MM.1S (cell line): ENCODE measurements around the gene TM9SF4.

ENCODE experiments used
- DNase-seq: peaks from one replicate; pipeline ENCODE4 v3.0.0-alpha.2; 2015
- H2AFZ ChIP-seq: fragments of 300-600 bp; sonication (generic); 2 replicates; pipeline ENCODE4 v1.6.0; 2016; ENCODE audit warnings: antibody characterized with exemption, low read length
- H3F3A ChIP-seq: fragments of 300-600 bp; sonication (generic); 2 replicates; pipeline ENCODE4 v1.6.1; 2016; ENCODE audit warnings: mild to moderate bottlenecking, antibody characterized with exemption, low read length, moderate library complexity, mixed read lengths; ENCODE audit not compliant: insufficient read depth
- H3K27ac ChIP-seq: fragments of 300-600 bp; sonication (generic); 2 replicates; pipeline ENCODE4 v1.5.1; 2016; ENCODE audit warnings: mild to moderate bottlenecking, low read length
- H3K27me3 ChIP-seq: fragments of 300-600 bp; sonication (generic); replicated peaks from 2 replicates; pipeline ENCODE4 v1.6.0; 2016; ENCODE audit warnings: low read length; ENCODE audit not compliant: insufficient read depth
- H3K36me3 ChIP-seq: fragments of 300-600 bp; sonication (generic); replicated peaks from 2 replicates; pipeline ENCODE4 v1.6.1; 2016; ENCODE audit warnings: mild to moderate bottlenecking, low read length, mixed read lengths; ENCODE audit not compliant: insufficient read depth
- H3K4me1 ChIP-seq: fragments of 300-600 bp; sonication (generic); 2 replicates; pipeline ENCODE4 v1.6.1; 2016; ENCODE audit warnings: low read length, mixed read lengths
- H3K4me2 ChIP-seq: fragments of 300-600 bp; sonication (generic); 2 replicates; pipeline ENCODE4 v1.6.0; 2016; ENCODE audit warnings: low read depth, low read length
- H3K4me3 ChIP-seq: fragments of 300-600 bp; sonication (generic); 2 replicates; pipeline ENCODE4 v1.5.1; 2016; ENCODE audit warnings: low read length, mixed read lengths
- H3K79me2 ChIP-seq: fragments of 300-600 bp; sonication (generic); 2 replicates; pipeline ENCODE4 v1.6.1; 2016; ENCODE audit warnings: mixed run types, low read length, mixed read lengths
- H3K9ac ChIP-seq: fragments of 300-600 bp; sonication (generic); 2 replicates; pipeline ENCODE4 v1.6.1; 2016; ENCODE audit warnings: low read length, mixed read lengths
- H3K9me2 ChIP-seq: fragments of 300-600 bp; sonication (generic); replicated peaks from 2 replicates; pipeline ENCODE4 v1.6.1; 2016; ENCODE audit warnings: mild to moderate bottlenecking, low read length, mixed read lengths; ENCODE audit not compliant: insufficient read depth
- H3K9me3 ChIP-seq: fragments of 300-600 bp; sonication (generic); replicated peaks from 2 replicates; pipeline ENCODE4 v1.6.1; 2016; ENCODE audit warnings: mild to moderate bottlenecking, low read length, mixed read lengths; ENCODE audit not compliant: insufficient read depth
- H4K20me1 ChIP-seq: fragments of 300-600 bp; sonication (generic); 2 replicates; pipeline ENCODE4 v1.6.1; 2016; ENCODE audit warnings: mild to moderate bottlenecking, low read length, moderate library complexity, mixed read lengths; ENCODE audit not compliant: insufficient read depth
- CTCF ChIP-seq: fragments of 300-600 bp; sonication (generic); IDR thresholded peaks from 2 replicates; pipeline ENCODE4 v1.5.1; 2016; ENCODE audit warnings: antibody characterized with exemption, low read length, mixed read lengths
- EZH2 ChIP-seq: fragments of 300-600 bp; sonication (generic); optimal IDR thresholded peaks from 2 replicates; pipeline ENCODE3; 2017; ENCODE audit warnings: low read depth, mild to moderate bottlenecking, antibody characterized with exemption, low read length, mixed read lengths
- EZH2phosphoT487 ChIP-seq: fragments of 300-600 bp; sonication (generic); IDR thresholded peaks from 2 replicates; pipeline ENCODE4 v1.6.1; 2018; ENCODE audit warnings: antibody characterized with exemption, low read length

Gene TM9SF4

DNA sequence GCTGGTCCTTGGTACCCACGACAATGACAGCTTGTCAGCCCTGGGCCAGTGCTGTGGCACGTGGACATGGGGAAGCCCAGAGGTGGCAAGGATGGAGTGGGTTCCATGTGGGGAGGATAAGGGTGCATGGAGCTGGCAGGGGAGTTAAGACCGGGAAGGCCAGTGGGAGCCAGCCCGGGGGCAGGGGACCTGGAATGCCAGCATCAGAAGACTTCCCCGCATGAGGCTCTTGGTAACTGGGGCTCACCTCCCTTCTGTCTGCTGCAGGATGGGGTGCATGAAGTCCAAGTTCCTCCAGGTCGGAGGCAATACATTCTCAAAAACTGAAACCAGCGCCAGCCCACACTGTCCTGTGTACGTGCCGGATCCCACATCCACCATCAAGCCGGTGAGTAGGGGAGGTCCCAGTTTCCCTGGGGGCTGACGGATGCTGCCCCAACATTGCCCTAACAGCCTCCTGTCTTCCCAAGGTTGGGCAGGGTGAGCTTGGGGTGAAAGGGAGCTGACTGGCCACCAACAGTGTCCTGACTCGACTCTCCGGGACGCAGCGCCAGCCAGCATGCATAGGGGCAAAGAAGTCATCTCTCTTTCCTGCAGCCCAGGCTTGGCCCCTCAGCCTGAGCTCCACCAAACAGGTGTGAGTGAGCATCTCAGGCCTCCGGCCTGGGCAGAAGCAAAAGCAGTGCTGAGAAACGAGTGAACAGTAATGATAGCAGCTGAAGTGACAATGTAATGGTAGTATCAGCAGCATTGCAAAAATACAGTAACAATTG, 37.9 kb upstream of the TM9SF4 start:
- no peak overlapping the region for H3K27ac ChIP-seq
- DNase-seq = no peak
- H3K4me1 ChIP-seq = no peaks in the 10 kb centered on the region
- H3K9ac ChIP-seq = no peak overlapping the region
- H3K27me3 ChIP-seq = peaks cover 49% of the 10 kb centered on the region
- H3K4me3 ChIP-seq = no peak overlapping the region
- no peaks in the 10 kb centered on the region for H4K20me1 ChIP-seq
- H3K36me3 ChIP-seq = no peaks in the 10 kb centered on the region
- no peaks in the 10 kb centered on the region for H3K9me2 ChIP-seq
- H3F3A ChIP-seq = no peaks in the 10 kb centered on the region
- no peaks in the 10 kb centered on the region for H3K79me2 ChIP-seq
- H3K4me2 ChIP-seq = no peak overlapping the region
- H3K9me3 ChIP-seq = no peaks in the 10 kb centered on the region
- H2AFZ ChIP-seq = no peak overlapping the region
- no peak for TF ChIP-seq EZH2phosphoT487
- TF ChIP-seq CTCF = no peak
- no peak for TF ChIP-seq EZH2

- Histone ChIP-seq H3K9me2 (no peaks in the 10 kb centered on the region), H3K4me3 (no peak overlapping the region), H3K4me1 (no peaks in the 10 kb centered on the region), H3K79me2 (no peaks in the 10 kb centered on the region), H3K9me3 (no peaks in the 10 kb centered on the region), H2AFZ (no peak overlapping the region), H3K36me3 (no peaks in the 10 kb centered on the region), H3K9ac (no peak overlapping the region), H4K20me1 (no peaks in the 10 kb centered on the region), H3F3A (no peaks in the 10 kb centered on the region), H3K4me2 (no peak overlapping the region), H3K27ac (no peak overlapping the region), H3K27me3 (peaks cover 56% of the 10 kb centered on the region)
- TF ChIP-seq CTCF (no peak), EZH2phosphoT487 (no peak), EZH2 (no peak)
- DNase-seq = no peak
Measured at GRCh38 chr20:32072168-32072750, 37.3 kb upstream of the TM9SF4 start.

DNA sequence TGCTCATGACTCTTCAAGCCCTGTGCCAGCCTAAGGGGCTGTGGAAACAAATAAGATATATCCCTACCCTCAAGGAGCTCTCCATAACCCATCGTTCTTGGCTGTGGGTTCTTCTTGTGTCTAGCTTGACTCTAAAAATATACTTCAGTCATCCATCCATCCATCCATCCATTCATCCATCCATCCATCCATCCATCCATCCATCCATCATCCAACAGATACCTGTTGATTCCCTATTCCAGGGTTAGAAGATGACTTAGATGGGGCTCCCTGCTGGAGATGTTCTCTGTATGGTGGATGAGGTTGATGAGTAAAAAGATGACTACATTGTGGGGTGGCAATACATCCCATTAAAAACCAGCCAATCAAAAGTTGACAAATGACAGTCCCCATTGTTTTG, 34.0 kb upstream of the TM9SF4 start:
- no peak for DNase-seq
- H3K4me3 ChIP-seq = no peak overlapping the region
- H2AFZ ChIP-seq = no peak overlapping the region
- no peak for TF ChIP-seq EZH2phosphoT487
- no peak for TF ChIP-seq CTCF
- TF ChIP-seq EZH2 = no peak
- H3K9me3 ChIP-seq = no peaks in the 10 kb centered on the region
- H3K27ac ChIP-seq = no peak overlapping the region
- no peaks in the 10 kb centered on the region for H3K36me3 ChIP-seq
- no peak overlapping the region for H3K9ac ChIP-seq
- H3K4me1 ChIP-seq = no peaks in the 10 kb centered on the region
- H3K27me3 ChIP-seq = peaks cover 62% of the 10 kb centered on the region
- no peak overlapping the region for H3K4me2 ChIP-seq
- no peaks in the 10 kb centered on the region for H3F3A ChIP-seq
- H3K9me2 ChIP-seq = no peaks in the 10 kb centered on the region
- no peaks in the 10 kb centered on the region for H4K20me1 ChIP-seq
- H3K79me2 ChIP-seq = no peaks in the 10 kb centered on the region
